Body of pancreas (tissue), 4 donors: ENCODE measurements around the gene PRKAG2.

Experiments used
- POLR2A ChIP-seq, 3 donors: fragments of 450-650 bp; IDR thresholded peaks; one replicate each; pipeline ENCODE4 v1.6.1; 2016; ENCODE audit warnings: antibody characterized with exemption in 3 of 3, mild to moderate bottlenecking in 2 of 3
- TF ChIP-seq, protein P1 (sequence below), 7 experiments: fragments of 450-650 bp in 4 of 7; fragments of 200-600 bp in 3 of 7; sonication (generic) in 3 of 7; IDR thresholded peaks; one replicate each; pipeline ENCODE4 v1.5.1; 2016 to 2019; ENCODE audit warnings: antibody characterized with exemption in 7 of 7

DNA sequence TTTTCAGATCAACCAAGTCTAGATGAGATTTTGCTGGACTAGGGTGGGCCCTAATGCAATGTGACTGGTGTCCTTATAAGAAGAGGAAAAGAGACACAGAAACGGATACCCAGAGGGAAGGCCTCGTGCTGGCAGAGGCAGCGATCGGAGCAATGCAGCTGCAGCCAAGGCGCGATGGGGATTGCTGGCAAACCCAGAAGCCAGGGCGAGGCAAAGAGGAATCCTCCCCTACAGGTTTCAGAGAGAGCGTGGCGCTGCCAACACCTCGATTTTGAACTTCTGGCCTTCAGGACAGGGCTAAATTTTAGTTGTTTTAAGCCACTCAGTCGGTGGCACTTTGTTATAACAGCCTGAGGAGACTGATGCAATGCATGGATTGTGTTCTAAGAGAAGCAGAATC lies 200.2 kb downstream of the PRKAG2 start:
- TF ChIP-seq, protein P1, sequence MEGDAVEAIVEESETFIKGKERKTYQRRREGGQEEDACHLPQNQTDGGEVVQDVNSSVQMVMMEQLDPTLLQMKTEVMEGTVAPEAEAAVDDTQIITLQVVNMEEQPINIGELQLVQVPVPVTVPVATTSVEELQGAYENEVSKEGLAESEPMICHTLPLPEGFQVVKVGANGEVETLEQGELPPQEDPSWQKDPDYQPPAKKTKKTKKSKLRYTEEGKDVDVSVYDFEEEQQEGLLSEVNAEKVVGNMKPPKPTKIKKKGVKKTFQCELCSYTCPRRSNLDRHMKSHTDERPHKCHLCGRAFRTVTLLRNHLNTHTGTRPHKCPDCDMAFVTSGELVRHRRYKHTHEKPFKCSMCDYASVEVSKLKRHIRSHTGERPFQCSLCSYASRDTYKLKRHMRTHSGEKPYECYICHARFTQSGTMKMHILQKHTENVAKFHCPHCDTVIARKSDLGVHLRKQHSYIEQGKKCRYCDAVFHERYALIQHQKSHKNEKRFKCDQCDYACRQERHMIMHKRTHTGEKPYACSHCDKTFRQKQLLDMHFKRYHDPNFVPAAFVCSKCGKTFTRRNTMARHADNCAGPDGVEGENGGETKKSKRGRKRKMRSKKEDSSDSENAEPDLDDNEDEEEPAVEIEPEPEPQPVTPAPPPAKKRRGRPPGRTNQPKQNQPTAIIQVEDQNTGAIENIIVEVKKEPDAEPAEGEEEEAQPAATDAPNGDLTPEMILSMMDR (IDR thresholded peaks at IDR 0.05) = no peak
- no peak for TF ChIP-seq POLR2A (IDR thresholded peaks at IDR 0.05)
